Activated CD4-positive, alpha-beta T cell treated with anti-CD3 and anti-CD28 coated beads, Interleukin-2, amount 50 U/mL, for 16 hours (primary cell): ENCODE data around the gene LIPE.
A peak's percentile ranks its signal among the peaks of the same experiment; 100 is the strongest.

Experiments used
- DNase-seq: peaks from one replicate; pipeline ENCODE4 v3.0.0-alpha.2; 2020

Gene LIPE

GRCh38 chr19:42442833-42443232 is 15.6 kb upstream of the LIPE start, which contains the start of gene CXCL17:
CXCL17 (minus strand) TSS chr19:42442946; CDS start chr19:42442832, 114 bp downstream.
- no peak for DNase-seq

- DNase-seq = no peak
Observed at GRCh38 chr19:42441049-42441445, 13.9 kb upstream of the LIPE start.

GRCh38 chr19:42440357-42441048 is 13.3 kb upstream of the LIPE start:
- peak; percentile 82 for DNase-seq

GRCh38 chr19:42436006-42436405 is 8.8 kb upstream of the LIPE start:
- DNase-seq = no peak

- no peak for DNase-seq
Observed at GRCh38 chr19:42435316-42435715, 8.1 kb upstream of the LIPE start.

- peak; percentile 65 for DNase-seq
Observed at GRCh38 chr19:42433503-42434260, 6.5 kb upstream of the LIPE start.

- DNase-seq = no peak
Observed at GRCh38 chr19:42431486-42431885, 4.3 kb upstream of the LIPE start.

- DNase-seq = no peak
Observed at GRCh38 chr19:42428676-42429075, 1.5 kb upstream of the LIPE start.

GRCh38 chr19:42426643-42427042 is 545 bp downstream of the LIPE start:
- DNase-seq = no peak

GRCh38 chr19:42424712-42425131 is 2.5 kb downstream of the LIPE start:
- DNase-seq = no peak

- DNase-seq = no peak
Observed at GRCh38 chr19:42424345-42424707, 2.9 kb downstream of the LIPE start.

- DNase-seq = peak; percentile 93
Observed at GRCh38 chr19:42423462-42424344, 3.5 kb downstream of the LIPE start.

GRCh38 chr19:42422901-42423461 is 4.2 kb downstream of the LIPE start:
- peak; percentile 54 for DNase-seq

- DNase-seq = no peak
Observed at GRCh38 chr19:42422092-42422900, 4.9 kb downstream of the LIPE start.

- no peak for DNase-seq
Observed at GRCh38 chr19:42421591-42422031, 5.6 kb downstream of the LIPE start.

- no peak for DNase-seq
Observed at GRCh38 chr19:42421101-42421500, 6.1 kb downstream of the LIPE start.

GRCh38 chr19:42420055-42420544 is 7.1 kb downstream of the LIPE start:
- peak; percentile 83 for DNase-seq

GRCh38 chr19:42419309-42419708 is 7.9 kb downstream of the LIPE start:
- DNase-seq = no peak

GRCh38 chr19:42412661-42413076 is 14.5 kb downstream of the LIPE start:
- no peak for DNase-seq

GRCh38 chr19:42412227-42412626 is 15.0 kb downstream of the LIPE start:
- DNase-seq = no peak

- DNase-seq = no peak
Observed at GRCh38 chr19:42411581-42412178, 15.5 kb downstream of the LIPE start.
